ENCODE measurements around the gene RNF25.

DNA sequence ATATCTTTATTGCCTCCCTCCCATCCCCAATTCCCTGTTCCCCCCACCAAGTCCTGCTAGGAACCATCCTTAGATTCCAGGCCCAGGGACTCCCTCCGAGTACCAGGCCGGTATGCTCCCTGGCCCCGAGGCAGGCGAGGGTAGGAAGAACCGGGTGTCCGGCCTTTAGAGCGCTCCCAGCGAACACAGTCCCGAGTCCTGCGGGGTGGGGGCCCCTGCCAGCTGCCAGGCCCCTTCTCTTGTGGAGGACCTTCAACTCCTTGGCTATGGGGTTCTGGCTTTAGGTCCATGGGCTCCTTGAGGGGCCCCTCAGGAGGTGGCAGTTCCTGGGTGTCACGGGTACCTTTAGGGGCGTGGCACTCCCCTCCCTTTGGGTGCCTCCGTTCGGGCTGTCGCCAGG, 7.9 kb downstream of the RNF25 start:
- TF ChIP-seq EZH2phosphoT487 (IDR thresholded peaks at IDR 0.05; ENCODE audit: borderline replicate concordance): no peak
- TF ChIP-seq, protein P1, sequence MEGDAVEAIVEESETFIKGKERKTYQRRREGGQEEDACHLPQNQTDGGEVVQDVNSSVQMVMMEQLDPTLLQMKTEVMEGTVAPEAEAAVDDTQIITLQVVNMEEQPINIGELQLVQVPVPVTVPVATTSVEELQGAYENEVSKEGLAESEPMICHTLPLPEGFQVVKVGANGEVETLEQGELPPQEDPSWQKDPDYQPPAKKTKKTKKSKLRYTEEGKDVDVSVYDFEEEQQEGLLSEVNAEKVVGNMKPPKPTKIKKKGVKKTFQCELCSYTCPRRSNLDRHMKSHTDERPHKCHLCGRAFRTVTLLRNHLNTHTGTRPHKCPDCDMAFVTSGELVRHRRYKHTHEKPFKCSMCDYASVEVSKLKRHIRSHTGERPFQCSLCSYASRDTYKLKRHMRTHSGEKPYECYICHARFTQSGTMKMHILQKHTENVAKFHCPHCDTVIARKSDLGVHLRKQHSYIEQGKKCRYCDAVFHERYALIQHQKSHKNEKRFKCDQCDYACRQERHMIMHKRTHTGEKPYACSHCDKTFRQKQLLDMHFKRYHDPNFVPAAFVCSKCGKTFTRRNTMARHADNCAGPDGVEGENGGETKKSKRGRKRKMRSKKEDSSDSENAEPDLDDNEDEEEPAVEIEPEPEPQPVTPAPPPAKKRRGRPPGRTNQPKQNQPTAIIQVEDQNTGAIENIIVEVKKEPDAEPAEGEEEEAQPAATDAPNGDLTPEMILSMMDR (conservative IDR thresholded peaks at IDR 0.05; ENCODE audit: low read length): no peak
